Retinal pigment epithelial cell (primary cell): ENCODE results near the gene EARS2.

Experiments used
- DNase-seq: peaks from one replicate; pipeline ENCODE4 v3.0.0-alpha.2; 2010; ENCODE audit warnings: low read depth
- H3K4me3 ChIP-seq: 2 replicates; pipeline ENCODE4 v1.5.1; 2011; ENCODE audit warnings: mild to moderate bottlenecking, low read length, control low read depth, moderate library complexity
- TF ChIP-seq, protein P1 (sequence below): conservative IDR thresholded peaks from 2 replicates; pipeline ENCODE4 v1.5.1; 2011; ENCODE audit warnings: low read depth, low read length, control low read depth, inconsistent platforms

The EARS2 gene

GRCh38 chr16:23577493-23577892 lies 20.3 kb upstream of the EARS2 start:
- no peak overlapping the region for H3K4me3 ChIP-seq
- TF ChIP-seq, protein P1, sequence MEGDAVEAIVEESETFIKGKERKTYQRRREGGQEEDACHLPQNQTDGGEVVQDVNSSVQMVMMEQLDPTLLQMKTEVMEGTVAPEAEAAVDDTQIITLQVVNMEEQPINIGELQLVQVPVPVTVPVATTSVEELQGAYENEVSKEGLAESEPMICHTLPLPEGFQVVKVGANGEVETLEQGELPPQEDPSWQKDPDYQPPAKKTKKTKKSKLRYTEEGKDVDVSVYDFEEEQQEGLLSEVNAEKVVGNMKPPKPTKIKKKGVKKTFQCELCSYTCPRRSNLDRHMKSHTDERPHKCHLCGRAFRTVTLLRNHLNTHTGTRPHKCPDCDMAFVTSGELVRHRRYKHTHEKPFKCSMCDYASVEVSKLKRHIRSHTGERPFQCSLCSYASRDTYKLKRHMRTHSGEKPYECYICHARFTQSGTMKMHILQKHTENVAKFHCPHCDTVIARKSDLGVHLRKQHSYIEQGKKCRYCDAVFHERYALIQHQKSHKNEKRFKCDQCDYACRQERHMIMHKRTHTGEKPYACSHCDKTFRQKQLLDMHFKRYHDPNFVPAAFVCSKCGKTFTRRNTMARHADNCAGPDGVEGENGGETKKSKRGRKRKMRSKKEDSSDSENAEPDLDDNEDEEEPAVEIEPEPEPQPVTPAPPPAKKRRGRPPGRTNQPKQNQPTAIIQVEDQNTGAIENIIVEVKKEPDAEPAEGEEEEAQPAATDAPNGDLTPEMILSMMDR: no peak
- no peak for DNase-seq

DNA sequence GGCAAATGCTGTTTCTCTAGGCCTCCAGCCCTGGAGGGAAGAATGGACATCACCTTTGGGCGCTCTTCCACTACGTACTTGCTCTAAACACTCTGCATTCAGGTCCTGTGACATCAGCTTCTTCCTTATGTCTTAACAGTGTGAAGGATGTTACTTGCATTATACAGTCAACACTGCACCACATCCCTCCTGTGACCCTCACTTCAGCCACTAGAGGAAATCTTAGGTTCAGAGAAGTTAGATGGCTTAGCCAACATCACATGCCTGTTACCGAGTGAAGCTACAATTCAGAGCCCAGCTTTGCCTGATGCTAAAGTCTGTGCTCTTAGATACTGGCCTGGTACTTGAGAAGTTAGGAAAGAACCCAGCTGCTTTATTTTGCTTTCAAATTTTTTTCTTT lies 18.7 kb upstream of the EARS2 start:
- H3K4me3 ChIP-seq: no peak overlapping the region
- no peak for DNase-seq
- TF ChIP-seq, protein P1: no peak

- TF ChIP-seq, protein P1: no peak
- H3K4me3 ChIP-seq: no peak overlapping the region
- DNase-seq: no peak
Measured at GRCh38 chr16:23573817-23574216, 16.7 kb upstream of the EARS2 start.

DNA sequence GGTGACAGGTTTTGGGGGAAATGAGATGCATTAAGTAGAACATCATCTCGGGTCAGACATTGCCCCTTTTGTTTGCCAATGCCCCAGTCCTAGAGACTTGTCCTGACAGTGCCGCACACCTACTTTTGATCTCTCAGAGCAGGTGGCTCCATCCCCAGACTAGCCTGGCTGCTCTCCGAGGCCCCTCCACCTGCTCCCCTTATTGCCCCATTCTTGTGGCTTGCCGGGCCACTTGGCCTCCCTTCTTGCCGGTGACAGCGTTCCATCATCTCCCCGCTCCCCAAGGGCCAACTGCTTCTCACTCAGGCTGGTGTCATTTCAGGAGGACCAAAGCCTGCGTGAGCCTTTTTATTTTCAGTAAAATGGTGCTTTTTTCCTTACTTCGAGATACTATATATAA lies 15.2 kb upstream of the EARS2 start:
- TF ChIP-seq, protein P1: no peak
- no peak for DNase-seq
- no peak overlapping the region for H3K4me3 ChIP-seq

DNA sequence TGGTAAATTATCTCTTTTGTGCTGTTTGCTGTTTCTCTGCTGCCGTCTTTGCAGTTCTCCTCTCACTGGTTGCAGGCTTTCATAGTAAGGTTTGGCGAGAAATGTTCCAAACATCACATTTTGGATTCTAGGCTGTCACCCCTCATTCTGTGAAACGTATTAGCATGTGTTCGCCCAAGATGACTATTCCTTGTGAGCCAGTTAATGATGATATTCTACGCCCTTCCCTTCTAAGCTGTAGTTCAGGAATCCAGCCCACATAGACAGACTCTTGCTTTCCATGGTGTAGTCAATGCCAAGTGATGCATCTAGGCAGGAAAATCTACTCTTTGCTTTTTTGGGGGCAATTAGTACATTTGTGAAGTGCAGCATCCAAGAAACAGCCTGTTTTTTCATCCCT lies 14.7 kb upstream of the EARS2 start:
- TF ChIP-seq, protein P1: no peak
- no peak overlapping the region for H3K4me3 ChIP-seq
- no peak for DNase-seq

GRCh38 chr16:23570992-23571632 lies 14.0 kb upstream of the EARS2 start:
- TF ChIP-seq, protein P1: no peak
- H3K4me3 ChIP-seq: no peak overlapping the region
- DNase-seq: no peak

DNA sequence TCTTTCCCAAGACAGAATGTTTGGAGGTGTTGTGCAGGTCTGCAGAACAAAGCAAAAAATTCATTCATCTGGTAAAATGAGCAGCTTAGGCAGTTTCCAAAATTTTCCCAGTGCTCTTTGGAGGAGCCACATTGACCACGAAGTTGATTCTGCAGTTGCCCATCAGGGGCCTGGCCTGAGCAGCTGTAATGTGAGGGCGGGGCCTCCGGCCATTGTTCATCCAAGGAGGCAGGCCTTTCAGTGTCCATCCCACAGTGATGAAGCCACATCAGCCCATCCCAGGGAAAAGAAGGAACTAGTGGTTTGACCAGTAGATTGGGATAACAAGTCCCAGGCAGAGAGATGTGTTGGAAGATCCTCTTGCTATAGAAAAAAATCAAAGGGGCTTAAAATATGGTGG lies 10.5 kb upstream of the EARS2 start:
- H3K4me3 ChIP-seq: no peak overlapping the region
- no peak for DNase-seq
- TF ChIP-seq, protein P1: no peak
